ENCODE results near the gene LIN7A. TPM values are rescaled to one million over a fixed set of nuclear protein-coding genes. Genes with fewer than 3 reads are reported as not detected.

LIN7A gene
- total and polyA plus RNA-seq, 2 experiments from 2014 or later: 5.2 to 9.9 TPM

- no peaks in the 10 kb centered on the region for H4K20me1 ChIP-seq (ENCODE audit: insufficient read depth, poor library complexity, severe bottlenecking)
- H3K9me2 ChIP-seq (replicated peaks; ENCODE audit: insufficient read depth): no peaks in the 10 kb centered on the region
- no peaks in the 10 kb centered on the region for H3K4me1 ChIP-seq (ENCODE audit: insufficient read depth)
- no peak for DNase-seq (ENCODE audit: low spot score)
- H3K27ac ChIP-seq: no peak overlapping the region
- H3K4me2 ChIP-seq: no peak overlapping the region
- no peaks in the 10 kb centered on the region for H3K79me2 ChIP-seq
- H3K4me3 ChIP-seq: no peak overlapping the region
- H3K27me3 ChIP-seq: no peaks in the 10 kb centered on the region
- WGBS (ENCODE audit: low lambda C conversion rate, missing lambda C conversion rate): 78% methylated on average over 1 of the region's 1 CpG
- no peaks in the 10 kb centered on the region for H3K9me3 ChIP-seq (ENCODE audit: low read depth)
- no peak overlapping the region for H2AFZ ChIP-seq
- TF ChIP-seq EZH2 (IDR thresholded peaks at IDR 0.05; ENCODE audit: borderline replicate concordance) (no peak), EZH2phosphoT487 (IDR thresholded peaks at IDR 0.05; ENCODE audit: low read depth, severe bottlenecking, unreplicated experiment) (no peak)
- TF ChIP-seq, protein P1, sequence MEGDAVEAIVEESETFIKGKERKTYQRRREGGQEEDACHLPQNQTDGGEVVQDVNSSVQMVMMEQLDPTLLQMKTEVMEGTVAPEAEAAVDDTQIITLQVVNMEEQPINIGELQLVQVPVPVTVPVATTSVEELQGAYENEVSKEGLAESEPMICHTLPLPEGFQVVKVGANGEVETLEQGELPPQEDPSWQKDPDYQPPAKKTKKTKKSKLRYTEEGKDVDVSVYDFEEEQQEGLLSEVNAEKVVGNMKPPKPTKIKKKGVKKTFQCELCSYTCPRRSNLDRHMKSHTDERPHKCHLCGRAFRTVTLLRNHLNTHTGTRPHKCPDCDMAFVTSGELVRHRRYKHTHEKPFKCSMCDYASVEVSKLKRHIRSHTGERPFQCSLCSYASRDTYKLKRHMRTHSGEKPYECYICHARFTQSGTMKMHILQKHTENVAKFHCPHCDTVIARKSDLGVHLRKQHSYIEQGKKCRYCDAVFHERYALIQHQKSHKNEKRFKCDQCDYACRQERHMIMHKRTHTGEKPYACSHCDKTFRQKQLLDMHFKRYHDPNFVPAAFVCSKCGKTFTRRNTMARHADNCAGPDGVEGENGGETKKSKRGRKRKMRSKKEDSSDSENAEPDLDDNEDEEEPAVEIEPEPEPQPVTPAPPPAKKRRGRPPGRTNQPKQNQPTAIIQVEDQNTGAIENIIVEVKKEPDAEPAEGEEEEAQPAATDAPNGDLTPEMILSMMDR (IDR thresholded peaks at IDR 0.05; ENCODE audit: poor library complexity): no peak
- H3K36me3 ChIP-seq (replicated peaks; ENCODE audit: insufficient read depth, low read depth): no peaks in the 10 kb centered on the region
Observed at GRCh38 chr12:80966001-80966400, 28.3 kb upstream of the LIN7A start.

DNA sequence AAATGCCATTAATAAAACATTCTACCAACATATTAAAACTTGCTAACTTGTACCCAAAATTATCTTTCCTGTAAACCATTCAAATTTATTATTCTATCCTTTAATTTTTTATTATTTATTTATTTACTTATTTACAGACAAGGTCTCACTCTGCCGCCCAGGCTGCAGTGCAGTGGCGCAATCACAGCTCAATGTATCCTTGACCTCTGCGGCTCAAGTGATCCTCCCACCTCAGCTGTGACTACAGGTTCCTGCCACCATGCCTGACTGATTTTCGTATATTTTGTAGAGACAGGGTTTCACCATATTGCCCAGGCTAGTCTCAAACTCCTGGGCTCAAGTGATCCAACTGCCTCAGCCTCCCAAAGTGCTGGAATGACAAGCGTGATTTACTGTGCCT lies 20.4 kb upstream of the LIN7A start:
- H3K27me3 ChIP-seq: no peaks in the 10 kb centered on the region
- no peaks in the 10 kb centered on the region for H4K20me1 ChIP-seq (ENCODE audit: insufficient read depth, poor library complexity, severe bottlenecking)
- H3K9me3 ChIP-seq (ENCODE audit: low read depth): no peaks in the 10 kb centered on the region
- no peak for DNase-seq (ENCODE audit: low spot score)
- H2AFZ ChIP-seq: no peak overlapping the region
- no peaks in the 10 kb centered on the region for H3K4me1 ChIP-seq (ENCODE audit: insufficient read depth)
- H3K4me2 ChIP-seq: no peak overlapping the region
- no peak for TF ChIP-seq EZH2phosphoT487 (IDR thresholded peaks at IDR 0.05; ENCODE audit: low read depth, severe bottlenecking, unreplicated experiment)
- TF ChIP-seq, protein P1 (IDR thresholded peaks at IDR 0.05; ENCODE audit: poor library complexity): no peak
- no peaks in the 10 kb centered on the region for H3K79me2 ChIP-seq
- H3K9me2 ChIP-seq (replicated peaks; ENCODE audit: insufficient read depth): no peaks in the 10 kb centered on the region
- no peaks in the 10 kb centered on the region for H3K36me3 ChIP-seq (replicated peaks; ENCODE audit: insufficient read depth, low read depth)
- 93% methylated on average over 5 of the region's 5 CpGs for WGBS (ENCODE audit: low lambda C conversion rate, missing lambda C conversion rate)
- H3K4me3 ChIP-seq: no peak overlapping the region
- no peak overlapping the region for H3K27ac ChIP-seq

GRCh38 chr12:80954857-80955520 lies 17.3 kb upstream of the LIN7A start:
- Histone ChIP-seq H3K9me3 (ENCODE audit: low read depth) (no peaks in the 10 kb centered on the region), H3K4me2 (no peak overlapping the region), H3K27me3 (no peaks in the 10 kb centered on the region), H3K27ac (no peak overlapping the region), H3K79me2 (no peaks in the 10 kb centered on the region), H3K4me3 (no peak overlapping the region), H3K36me3 (replicated peaks; ENCODE audit: insufficient read depth, low read depth) (no peaks in the 10 kb centered on the region), H2AFZ (no peak overlapping the region), H4K20me1 (ENCODE audit: insufficient read depth, poor library complexity, severe bottlenecking) (no peaks in the 10 kb centered on the region), H3K9me2 (replicated peaks; ENCODE audit: insufficient read depth) (no peaks in the 10 kb centered on the region), H3K4me1 (ENCODE audit: insufficient read depth) (no peaks in the 10 kb centered on the region)
- no peak for DNase-seq (ENCODE audit: low spot score)
- WGBS (ENCODE audit: low lambda C conversion rate, missing lambda C conversion rate): 23% methylated on average over 5 of the region's 5 CpGs
- TF ChIP-seq, protein P1 (IDR thresholded peaks at IDR 0.05; ENCODE audit: poor library complexity): no peak
- TF ChIP-seq EZH2phosphoT487 (IDR thresholded peaks at IDR 0.05; ENCODE audit: low read depth, severe bottlenecking, unreplicated experiment) (no peak), EZH2 (IDR thresholded peaks at IDR 0.05; ENCODE audit: borderline replicate concordance) (no peak)
